LNCAP (cell line): Measurements from ENCODE around the gene TMEM248.

Source experiments
- TF ChIP-seq, protein P1 (sequence below): fragments of 450-650 bp; IDR thresholded peaks from 2 replicates; pipeline ENCODE4 v1.5.1; 2017; ENCODE audit warnings: mild to moderate bottlenecking

The TMEM248 gene

DNA sequence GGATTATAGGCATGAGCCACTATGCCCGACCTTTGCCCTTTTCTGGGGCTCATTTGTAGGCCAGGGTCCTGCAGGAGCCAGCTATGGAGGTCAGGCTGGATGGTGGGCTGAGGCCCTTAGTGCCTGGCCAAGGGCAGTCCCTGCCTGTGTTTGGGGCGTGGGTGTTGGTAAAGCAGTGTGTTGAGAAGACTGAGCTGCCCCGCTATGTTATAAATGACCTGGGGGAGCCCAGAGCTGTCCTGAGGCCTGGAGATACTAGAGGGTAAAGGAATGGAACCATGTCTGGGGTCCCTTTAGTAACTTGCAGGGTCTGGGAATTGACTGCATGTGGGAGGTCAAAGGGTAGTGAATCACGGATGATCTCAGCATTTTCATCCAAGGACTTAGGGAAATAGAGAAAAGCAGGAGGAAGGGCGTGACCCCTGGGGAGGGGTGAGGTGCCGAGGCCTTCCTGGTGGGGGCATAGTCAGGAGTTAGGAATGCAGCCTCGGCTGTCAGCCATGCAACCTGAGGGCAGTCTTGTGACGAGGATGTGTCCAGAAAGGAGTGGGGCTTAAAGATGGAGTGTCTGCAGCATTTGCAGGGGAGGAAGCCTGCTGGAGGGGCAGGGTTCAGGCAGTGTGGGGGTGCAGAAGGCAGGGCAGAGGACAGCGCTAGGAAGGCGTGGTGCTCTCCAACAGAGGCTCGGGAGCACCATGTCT lies 31.5 kb downstream of the TMEM248 start:
- TF ChIP-seq, protein P1, sequence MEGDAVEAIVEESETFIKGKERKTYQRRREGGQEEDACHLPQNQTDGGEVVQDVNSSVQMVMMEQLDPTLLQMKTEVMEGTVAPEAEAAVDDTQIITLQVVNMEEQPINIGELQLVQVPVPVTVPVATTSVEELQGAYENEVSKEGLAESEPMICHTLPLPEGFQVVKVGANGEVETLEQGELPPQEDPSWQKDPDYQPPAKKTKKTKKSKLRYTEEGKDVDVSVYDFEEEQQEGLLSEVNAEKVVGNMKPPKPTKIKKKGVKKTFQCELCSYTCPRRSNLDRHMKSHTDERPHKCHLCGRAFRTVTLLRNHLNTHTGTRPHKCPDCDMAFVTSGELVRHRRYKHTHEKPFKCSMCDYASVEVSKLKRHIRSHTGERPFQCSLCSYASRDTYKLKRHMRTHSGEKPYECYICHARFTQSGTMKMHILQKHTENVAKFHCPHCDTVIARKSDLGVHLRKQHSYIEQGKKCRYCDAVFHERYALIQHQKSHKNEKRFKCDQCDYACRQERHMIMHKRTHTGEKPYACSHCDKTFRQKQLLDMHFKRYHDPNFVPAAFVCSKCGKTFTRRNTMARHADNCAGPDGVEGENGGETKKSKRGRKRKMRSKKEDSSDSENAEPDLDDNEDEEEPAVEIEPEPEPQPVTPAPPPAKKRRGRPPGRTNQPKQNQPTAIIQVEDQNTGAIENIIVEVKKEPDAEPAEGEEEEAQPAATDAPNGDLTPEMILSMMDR: no peak

DNA sequence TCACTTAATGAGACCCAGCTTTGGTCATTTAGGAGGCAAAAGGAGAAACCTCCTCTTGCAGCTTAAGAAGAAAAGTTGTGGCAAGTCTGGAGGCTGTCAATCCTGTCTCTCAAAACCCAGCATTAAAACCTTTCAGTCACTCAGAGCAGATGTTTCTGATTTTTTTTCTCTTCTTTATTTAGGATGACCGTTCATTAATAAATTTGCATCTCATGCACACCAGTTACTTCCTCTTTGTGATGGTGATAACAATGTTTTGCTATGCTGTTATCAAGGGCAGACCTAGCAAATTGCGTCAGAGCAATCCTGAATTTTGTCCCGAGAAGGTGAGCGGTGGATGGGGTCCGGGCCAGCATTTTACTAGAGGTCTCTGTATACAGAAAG lies 32.0 kb downstream of the TMEM248 start:
- TF ChIP-seq, protein P1: no peak

DNA sequence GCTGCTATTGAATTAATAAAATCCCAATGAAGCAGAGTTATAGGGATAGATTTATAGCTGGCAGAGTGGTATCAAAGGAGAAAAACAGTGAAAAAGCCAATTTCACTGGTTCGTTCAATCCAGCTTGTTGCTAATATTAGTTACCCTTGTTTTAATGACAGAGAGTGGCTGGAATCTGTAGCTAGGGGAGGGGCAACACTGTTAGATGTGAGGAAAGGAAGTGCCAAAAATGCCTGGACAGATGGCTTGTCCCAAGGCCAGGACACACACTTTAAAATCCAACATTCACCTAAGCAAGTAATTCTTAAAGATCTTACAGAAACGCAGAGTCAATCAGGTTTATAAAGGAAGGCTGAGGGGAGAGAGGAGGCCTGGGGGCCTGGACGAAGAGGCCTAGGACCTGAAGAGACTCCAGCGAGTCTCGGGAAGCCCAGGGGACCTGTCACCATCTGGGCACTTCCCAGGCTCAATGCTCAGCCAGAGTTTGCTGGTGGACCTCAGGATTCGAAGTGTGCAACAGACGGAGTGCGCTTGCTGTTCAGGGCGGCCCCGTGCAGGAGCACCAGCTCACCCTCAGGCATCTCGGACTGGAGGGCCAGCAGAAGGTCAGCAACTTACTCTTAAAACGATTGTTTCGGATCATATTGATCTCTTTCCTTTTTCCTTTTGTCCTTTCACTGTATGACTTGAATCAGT lies 36.7 kb downstream of the TMEM248 start:
- TF ChIP-seq, protein P1: no peak

DNA sequence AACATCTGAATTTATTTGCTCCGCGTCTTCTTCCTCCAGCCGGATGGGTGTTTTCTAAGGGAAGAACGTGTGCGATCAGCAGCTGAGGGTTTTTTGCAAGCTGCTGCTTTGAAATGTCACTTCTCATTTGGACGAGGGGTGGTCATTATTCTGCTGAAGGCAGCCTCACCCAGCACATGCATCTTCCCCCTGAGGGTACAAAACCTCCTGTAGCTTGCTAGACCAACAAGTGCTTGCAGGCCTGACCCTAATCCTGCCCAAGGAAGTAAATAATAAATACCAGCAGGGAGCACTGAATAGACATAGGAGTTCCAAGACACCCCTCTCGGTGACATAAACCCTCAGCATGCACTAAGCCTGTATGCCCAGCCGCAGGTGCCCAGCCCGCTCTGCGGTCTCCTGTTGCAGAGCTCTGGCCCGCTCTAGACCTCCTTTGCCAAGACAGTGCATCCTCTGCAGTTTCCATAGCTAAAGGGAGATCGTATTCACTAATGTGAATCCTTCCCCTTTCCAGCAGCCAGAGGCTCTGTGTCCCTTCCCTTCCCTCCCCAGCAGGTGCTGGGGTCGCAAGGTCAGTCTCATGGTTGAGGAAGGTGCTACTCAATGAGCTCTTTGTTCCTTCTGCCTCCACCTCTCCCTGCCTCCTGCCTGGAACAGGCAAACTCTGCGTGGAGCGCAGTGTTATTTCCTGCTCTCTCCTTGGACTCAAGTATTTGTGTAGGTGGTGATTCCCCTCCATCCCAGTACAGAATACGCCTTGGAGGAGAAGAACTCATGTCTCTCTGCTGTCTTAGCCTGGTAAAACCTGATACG lies 37.7 kb downstream of the TMEM248 start:
- TF ChIP-seq, protein P1: no peak

DNA sequence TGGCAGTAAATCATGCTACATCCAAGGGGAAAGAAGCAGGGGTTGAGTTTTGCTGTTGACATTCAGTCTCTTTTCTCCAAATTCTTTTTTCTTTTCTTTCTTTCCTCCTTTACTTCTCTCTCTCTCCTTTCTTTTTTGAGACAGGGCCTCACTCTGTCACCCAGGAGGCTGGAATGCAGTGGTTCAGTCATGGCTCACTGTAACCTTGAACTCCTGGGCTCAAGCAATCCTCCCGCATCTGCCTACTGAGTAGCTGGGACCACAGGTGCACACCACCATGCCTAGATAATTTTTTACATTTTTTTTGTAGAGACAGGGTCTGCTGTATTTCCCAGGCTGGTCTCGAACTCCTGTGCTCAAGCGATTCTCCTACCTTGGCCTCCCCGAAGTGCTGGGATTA lies 39.2 kb downstream of the TMEM248 start:
- TF ChIP-seq, protein P1: no peak

DNA sequence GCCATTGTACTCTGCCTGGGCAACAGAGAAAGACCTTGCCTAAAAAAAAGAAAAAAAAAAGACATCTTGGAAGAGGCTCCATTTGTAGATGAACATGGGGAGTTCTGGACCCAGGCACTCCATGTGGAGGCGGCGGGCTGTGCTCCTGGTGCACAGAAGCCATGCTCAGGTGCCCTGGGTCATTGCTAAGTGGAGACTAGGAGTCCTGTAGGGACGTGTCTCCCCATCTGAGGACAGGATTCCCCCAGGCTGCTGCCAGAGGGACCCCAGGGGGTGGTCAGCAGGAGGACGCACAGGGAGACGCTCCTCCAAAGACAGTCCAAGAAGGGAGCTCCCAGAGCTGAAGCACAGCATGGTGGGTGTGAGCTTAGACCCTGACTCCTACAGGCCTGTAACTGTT lies 40.1 kb downstream of the TMEM248 start:
- TF ChIP-seq, protein P1: no peak

DNA sequence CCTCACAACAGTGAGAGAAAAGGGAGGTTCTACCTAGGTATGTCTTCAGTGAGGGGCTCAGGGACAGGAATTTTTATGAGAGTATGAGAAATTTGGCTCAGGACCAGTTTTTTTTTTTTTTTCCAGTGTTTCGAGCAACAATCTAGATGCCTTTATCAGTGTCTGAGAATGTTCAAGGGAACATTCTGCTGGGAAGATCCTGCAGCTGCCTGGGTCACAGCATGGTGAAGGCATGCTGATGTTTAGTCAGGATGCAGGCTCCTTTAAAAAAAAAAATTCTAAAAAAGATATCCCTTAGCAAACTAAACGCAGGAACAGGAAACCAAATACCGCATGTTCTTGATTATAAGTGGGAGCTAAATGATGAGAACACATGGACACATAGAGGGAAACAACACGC lies 43.4 kb downstream of the TMEM248 start:
- TF ChIP-seq, protein P1: no peak
